Activated CD4-positive, alpha-beta T cell treated with anti-CD3 and anti-CD28 coated beads, Interleukin-2, amount 50 U/mL, for 24 hours (primary cell): ENCODE results near the gene CCDC167.
"Not testable (repeated sequence)": the region's sequence is repeated elsewhere in the genome, so short reads cannot be mapped to it uniquely, and the experiment has no call there.

Experiments
- DNase-seq, 2 donors: peaks; one replicate each; pipeline ENCODE4 v3.0.0-alpha.2; 2020; ENCODE audit warnings: low read depth in 1 of 2, low spot score in 1 of 2

Gene CCDC167

GRCh38 chr6:37477656-37478435 is 21.8 kb downstream of the CCDC167 start:
- no peak for DNase-seq

GRCh38 chr6:37477191-37477590 is 22.5 kb downstream of the CCDC167 start:
- DNase-seq = no peak

GRCh38 chr6:37474316-37474715 is 25.4 kb downstream of the CCDC167 start:
- DNase-seq = no peak

GRCh38 chr6:37473364-37474095 is 26.2 kb downstream of the CCDC167 start:
- no peak for DNase-seq

- DNase-seq = no peak
Observed at GRCh38 chr6:37467718-37468117, 32.0 kb downstream of the CCDC167 start.

- no peak for DNase-seq
Observed at GRCh38 chr6:37463110-37463509, 36.6 kb downstream of the CCDC167 start.

- DNase-seq = no peak
Observed at GRCh38 chr6:37460805-37461204, 38.9 kb downstream of the CCDC167 start.

GRCh38 chr6:37459981-37460800 is 39.5 kb downstream of the CCDC167 start:
- DNase-seq = no peak

GRCh38 chr6:37456816-37457560 is 42.7 kb downstream of the CCDC167 start:
- DNase-seq = no peak

GRCh38 chr6:37456126-37456525 is 43.6 kb downstream of the CCDC167 start:
- DNase-seq = no peak

- DNase-seq = no peak
Observed at GRCh38 chr6:37454420-37455140, 45.1 kb downstream of the CCDC167 start.

- DNase-seq = no peak
Observed at GRCh38 chr6:37452522-37452921, 47.2 kb downstream of the CCDC167 start.

GRCh38 chr6:37451441-37452193 is 48.1 kb downstream of the CCDC167 start:
- no peak for DNase-seq

- no peak for DNase-seq
Observed at GRCh38 chr6:37449984-37450383, 49.7 kb downstream of the CCDC167 start.

- DNase-seq = not testable (repeated sequence)
Observed at GRCh38 chr6:37443216-37443542, 56.5 kb downstream of the CCDC167 start.

GRCh38 chr6:37442416-37443215 is 57.1 kb downstream of the CCDC167 start:
- DNase-seq = no peak

GRCh38 chr6:37441651-37442050 is 58.0 kb downstream of the CCDC167 start:
- DNase-seq = no peak

GRCh38 chr6:37438930-37439329 is 60.8 kb downstream of the CCDC167 start:
- DNase-seq = no peak

GRCh38 chr6:37435816-37436215 is 63.9 kb downstream of the CCDC167 start:
- no peak for DNase-seq
